RWPE1 (cell line): ENCODE measurements around the gene LMO1.

Source experiments
- CTCF ChIA-PET: fragments of 350-600 bp; sonication (Branson Sonifier 250); formaldehyde crosslinking; extraction: SDS; loops from one replicate; lab custom pipeline; 2021; lab: Yijun Ruan, JAX
- POLR2A ChIA-PET: fragments of 400-600 bp; formaldehyde crosslinking; extraction: SDS; loops from one replicate; lab custom pipeline; 2020; ENCODE audit warnings: antibody characterized with exemption; ENCODE audit not compliant: low non-redundant PET; lab: Yijun Ruan, JAX
- DNase-seq: peaks from one replicate; pipeline ENCODE4 v3.0.0; 2012; ENCODE audit warnings: low spot score
- H3K27ac ChIP-seq: fragments of 450-650 bp; 2 replicates; pipeline ENCODE4 v1.5.1; 2017
- TF ChIP-seq, protein P1 (sequence below): fragments of 450-650 bp; conservative IDR thresholded peaks from 2 replicates; pipeline ENCODE4 v1.5.1; 2017; ENCODE audit warnings: low read depth, mild to moderate bottlenecking

Gene LMO1

DNA sequence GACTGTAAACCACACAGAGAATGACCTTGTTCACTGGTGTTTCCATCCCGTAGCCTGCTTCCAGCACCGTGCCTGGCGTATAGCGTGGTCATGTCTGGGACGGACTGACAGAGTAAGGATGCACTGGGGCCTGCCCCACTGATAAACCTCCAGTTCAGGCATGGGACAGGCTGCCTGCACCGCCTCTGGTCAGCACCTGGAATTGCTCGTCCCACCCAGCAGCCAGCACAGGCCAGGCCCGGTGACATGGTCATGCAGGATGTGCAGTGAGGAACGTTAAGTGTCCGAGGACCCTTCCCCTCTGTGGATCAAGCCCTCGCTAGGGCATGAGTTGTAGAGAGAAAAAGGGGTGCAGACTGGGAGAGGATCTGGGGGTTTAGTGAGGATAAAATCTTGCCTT lies 44.8 kb downstream of the LMO1 start:
- ChIA-PET CTCF (interaction anchor here (0.8 to 2.8 kb wide), 6 partner anchors 9 to 1042 kb away, joined by 4 to 31 read pairs (median 4); partner anchors contain the start of gene LMO1), POLR2A (no interaction called here)
- TF ChIP-seq, protein P1, sequence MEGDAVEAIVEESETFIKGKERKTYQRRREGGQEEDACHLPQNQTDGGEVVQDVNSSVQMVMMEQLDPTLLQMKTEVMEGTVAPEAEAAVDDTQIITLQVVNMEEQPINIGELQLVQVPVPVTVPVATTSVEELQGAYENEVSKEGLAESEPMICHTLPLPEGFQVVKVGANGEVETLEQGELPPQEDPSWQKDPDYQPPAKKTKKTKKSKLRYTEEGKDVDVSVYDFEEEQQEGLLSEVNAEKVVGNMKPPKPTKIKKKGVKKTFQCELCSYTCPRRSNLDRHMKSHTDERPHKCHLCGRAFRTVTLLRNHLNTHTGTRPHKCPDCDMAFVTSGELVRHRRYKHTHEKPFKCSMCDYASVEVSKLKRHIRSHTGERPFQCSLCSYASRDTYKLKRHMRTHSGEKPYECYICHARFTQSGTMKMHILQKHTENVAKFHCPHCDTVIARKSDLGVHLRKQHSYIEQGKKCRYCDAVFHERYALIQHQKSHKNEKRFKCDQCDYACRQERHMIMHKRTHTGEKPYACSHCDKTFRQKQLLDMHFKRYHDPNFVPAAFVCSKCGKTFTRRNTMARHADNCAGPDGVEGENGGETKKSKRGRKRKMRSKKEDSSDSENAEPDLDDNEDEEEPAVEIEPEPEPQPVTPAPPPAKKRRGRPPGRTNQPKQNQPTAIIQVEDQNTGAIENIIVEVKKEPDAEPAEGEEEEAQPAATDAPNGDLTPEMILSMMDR: no peak
- no peak overlapping the region for H3K27ac ChIP-seq
- no peak for DNase-seq

DNA sequence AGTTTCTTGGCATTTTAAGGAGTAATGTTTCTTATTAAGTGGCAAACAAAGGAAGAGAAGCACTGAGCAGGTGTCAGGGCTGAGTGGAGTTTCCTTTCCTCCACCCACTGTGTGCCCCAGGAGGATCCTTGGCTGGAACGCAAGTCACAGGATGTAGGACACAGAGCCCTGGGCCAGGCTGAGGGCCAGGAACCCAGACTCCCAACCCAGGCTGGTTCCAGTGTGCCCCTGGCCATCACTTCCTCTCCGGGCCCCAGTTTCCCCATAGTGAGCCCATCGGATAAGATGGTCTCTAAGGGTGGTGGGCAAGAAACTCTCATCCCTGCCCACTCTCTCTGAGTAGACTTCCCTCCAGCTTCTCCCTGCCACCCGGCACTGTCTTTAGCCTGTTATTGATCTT lies 45.3 kb downstream of the LMO1 start:
- ChIA-PET CTCF (interaction anchor here (0.5 to 0.8 kb wide), 2 partner anchors 87 to 104 kb away, joined by 3 to 4 read pairs; no protein-coding TSS in a partner anchor), POLR2A (no interaction called here)

DNA sequence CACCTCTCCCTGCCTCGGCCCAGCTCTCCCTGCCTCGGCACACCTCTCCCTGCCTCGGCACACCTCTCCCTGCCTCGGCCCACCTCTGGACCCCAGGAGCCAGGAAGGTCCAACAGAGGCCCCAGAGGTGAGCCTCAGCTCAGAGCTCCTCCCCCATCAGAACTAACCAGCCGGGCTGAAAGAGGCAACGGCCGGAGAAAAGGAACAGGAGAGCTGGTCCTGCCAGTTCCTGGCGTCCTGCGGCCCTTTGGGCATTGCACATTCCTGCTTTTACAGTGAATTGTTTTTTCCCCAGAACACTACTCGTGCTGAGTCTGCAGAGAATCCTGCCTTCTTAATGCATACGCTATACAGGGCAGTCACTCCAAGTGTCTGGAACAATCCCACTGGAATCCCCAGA lies 45.8 kb downstream of the LMO1 start:
- no peak overlapping the region for H3K27ac ChIP-seq
- ChIA-PET CTCF (interaction anchor here (0.5 to 0.8 kb wide), 4 partner anchors 87 to 444 kb away, joined by 3 to 4 read pairs (median 3); no protein-coding TSS in a partner anchor), POLR2A (no interaction called here)
- TF ChIP-seq, protein P1: no peak
- DNase-seq: no peak

More for the DNA sequence above, 45.3 kb downstream of the LMO1 start:
- TF ChIP-seq, protein P1: no peak
- no peak overlapping the region for H3K27ac ChIP-seq
- no peak for DNase-seq

DNA sequence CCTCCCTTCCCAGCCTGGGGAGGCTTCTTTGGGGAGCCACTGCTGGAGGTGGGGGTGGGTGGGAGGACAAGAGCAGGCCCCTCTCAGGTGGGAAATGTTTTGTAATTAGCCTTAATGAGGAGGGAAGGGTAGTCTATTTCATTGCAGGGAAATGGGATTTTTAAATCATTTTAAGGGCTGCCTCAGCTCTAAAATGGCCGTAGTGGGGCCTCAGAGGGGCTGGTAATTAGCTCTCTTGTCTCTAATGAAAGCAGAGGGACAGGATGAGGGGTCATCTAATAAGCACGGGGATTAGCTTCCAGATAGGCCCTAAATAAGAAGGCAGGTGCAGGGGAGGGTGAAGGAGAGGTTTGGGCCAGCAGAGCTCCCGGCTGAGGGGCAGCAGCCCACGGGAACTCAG lies 46.5 kb downstream of the LMO1 start:
- no peak overlapping the region for H3K27ac ChIP-seq
- ChIA-PET CTCF (interaction anchor here (0.6 kb wide), 2 partner anchors 140 to 445 kb away, joined by 3 read pairs; no protein-coding TSS in a partner anchor), POLR2A (no interaction called here)
- DNase-seq: no peak
- TF ChIP-seq, protein P1: no peak

DNA sequence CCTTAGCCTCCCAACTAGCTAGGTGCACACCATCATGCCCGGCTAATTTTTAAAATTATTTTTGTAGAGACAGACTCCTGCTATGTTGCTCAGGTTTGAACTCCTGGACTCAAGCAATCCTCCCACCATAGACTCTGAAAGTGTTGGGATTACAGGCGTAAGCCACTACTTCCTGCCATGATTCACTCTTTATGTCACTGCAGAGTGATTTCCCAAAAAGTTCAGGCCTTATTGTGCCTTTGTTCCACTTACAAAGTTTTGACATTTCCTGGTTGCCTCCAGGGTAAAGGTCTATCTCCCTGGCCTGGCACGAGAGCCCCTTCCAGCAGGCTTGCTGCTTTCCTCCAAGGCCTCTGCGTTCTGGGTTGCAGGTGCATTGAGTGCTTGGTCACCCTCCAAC lies 50.3 kb downstream of the LMO1 start:
- CTCF ChIA-PET: no interaction called here
- H3K27ac ChIP-seq: no peak overlapping the region
- POLR2A ChIA-PET: no interaction called here
- TF ChIP-seq, protein P1: no peak
- no peak for DNase-seq

DNA sequence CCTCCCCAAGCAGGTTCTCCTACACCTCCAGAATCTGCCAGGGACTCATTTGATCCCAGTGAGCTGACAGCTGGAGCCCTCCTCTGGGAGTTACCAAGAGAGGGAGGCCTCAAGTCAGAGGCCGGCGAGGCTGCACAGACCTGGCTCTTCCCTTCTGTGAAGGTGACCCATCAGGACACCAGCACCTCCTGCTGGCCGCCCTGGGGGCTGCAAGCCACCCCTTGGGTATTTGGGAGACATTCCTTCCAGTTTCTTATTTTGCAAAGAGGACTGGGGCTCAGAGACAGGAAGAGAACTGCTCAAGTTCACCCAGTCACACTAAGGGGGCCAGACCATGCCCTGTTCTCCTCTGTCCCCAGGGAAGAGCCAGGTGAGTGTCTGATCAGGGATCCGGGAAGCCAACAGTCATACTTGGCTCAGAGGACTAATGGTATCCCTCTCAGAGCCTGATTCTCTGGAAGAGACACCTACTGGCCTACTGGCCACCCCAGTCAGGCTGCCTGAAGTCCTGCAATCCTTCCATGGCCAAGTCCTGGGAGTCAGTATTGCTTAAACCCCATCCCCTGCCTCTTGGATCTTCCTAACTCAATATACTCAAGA lies 54.4 kb downstream of the LMO1 start:
- CTCF ChIA-PET: no interaction called here
- no peak overlapping the region for H3K27ac ChIP-seq

More for the DNA sequence above, 54.4 kb downstream of the LMO1 start:
- TF ChIP-seq, protein P1: 0 out of 2 replicates have a peak, but pooled peaks have one; percentile 10
- DNase-seq: no peak
- POLR2A ChIA-PET: no interaction called here
